ENCODE results near the gene SHROOM1. TPM values are rescaled to one million over a fixed set of nuclear protein-coding genes. Genes with fewer than 3 reads are reported as not detected.

Gene SHROOM1
- total and polyA plus RNA-seq, 2 of the 8 experiments (the other 6 are each of a cell fraction or from before 2014, with no cell fraction given): 3.9 to 5.2 TPM

DNA sequence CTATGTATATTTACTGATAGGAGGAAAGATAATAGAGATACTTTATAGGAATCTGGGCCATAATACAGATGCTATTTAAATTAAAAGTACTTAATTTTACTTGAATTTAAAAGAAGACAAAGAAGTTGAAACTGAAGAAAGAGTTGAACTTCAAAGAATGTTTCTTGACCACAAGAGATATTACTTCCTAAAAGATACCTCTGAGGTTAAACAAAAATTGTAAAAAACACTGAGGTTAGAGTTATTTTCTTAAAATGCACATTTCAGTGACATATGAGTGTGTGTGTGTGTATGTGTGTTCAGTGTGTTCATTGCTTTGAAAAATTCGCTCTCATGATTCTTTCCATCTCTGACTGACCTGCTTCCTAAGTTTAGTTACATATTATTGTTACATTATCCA, 49.9 kb downstream of the SHROOM1 start (continued):
- TF ChIP-seq, protein P1, sequence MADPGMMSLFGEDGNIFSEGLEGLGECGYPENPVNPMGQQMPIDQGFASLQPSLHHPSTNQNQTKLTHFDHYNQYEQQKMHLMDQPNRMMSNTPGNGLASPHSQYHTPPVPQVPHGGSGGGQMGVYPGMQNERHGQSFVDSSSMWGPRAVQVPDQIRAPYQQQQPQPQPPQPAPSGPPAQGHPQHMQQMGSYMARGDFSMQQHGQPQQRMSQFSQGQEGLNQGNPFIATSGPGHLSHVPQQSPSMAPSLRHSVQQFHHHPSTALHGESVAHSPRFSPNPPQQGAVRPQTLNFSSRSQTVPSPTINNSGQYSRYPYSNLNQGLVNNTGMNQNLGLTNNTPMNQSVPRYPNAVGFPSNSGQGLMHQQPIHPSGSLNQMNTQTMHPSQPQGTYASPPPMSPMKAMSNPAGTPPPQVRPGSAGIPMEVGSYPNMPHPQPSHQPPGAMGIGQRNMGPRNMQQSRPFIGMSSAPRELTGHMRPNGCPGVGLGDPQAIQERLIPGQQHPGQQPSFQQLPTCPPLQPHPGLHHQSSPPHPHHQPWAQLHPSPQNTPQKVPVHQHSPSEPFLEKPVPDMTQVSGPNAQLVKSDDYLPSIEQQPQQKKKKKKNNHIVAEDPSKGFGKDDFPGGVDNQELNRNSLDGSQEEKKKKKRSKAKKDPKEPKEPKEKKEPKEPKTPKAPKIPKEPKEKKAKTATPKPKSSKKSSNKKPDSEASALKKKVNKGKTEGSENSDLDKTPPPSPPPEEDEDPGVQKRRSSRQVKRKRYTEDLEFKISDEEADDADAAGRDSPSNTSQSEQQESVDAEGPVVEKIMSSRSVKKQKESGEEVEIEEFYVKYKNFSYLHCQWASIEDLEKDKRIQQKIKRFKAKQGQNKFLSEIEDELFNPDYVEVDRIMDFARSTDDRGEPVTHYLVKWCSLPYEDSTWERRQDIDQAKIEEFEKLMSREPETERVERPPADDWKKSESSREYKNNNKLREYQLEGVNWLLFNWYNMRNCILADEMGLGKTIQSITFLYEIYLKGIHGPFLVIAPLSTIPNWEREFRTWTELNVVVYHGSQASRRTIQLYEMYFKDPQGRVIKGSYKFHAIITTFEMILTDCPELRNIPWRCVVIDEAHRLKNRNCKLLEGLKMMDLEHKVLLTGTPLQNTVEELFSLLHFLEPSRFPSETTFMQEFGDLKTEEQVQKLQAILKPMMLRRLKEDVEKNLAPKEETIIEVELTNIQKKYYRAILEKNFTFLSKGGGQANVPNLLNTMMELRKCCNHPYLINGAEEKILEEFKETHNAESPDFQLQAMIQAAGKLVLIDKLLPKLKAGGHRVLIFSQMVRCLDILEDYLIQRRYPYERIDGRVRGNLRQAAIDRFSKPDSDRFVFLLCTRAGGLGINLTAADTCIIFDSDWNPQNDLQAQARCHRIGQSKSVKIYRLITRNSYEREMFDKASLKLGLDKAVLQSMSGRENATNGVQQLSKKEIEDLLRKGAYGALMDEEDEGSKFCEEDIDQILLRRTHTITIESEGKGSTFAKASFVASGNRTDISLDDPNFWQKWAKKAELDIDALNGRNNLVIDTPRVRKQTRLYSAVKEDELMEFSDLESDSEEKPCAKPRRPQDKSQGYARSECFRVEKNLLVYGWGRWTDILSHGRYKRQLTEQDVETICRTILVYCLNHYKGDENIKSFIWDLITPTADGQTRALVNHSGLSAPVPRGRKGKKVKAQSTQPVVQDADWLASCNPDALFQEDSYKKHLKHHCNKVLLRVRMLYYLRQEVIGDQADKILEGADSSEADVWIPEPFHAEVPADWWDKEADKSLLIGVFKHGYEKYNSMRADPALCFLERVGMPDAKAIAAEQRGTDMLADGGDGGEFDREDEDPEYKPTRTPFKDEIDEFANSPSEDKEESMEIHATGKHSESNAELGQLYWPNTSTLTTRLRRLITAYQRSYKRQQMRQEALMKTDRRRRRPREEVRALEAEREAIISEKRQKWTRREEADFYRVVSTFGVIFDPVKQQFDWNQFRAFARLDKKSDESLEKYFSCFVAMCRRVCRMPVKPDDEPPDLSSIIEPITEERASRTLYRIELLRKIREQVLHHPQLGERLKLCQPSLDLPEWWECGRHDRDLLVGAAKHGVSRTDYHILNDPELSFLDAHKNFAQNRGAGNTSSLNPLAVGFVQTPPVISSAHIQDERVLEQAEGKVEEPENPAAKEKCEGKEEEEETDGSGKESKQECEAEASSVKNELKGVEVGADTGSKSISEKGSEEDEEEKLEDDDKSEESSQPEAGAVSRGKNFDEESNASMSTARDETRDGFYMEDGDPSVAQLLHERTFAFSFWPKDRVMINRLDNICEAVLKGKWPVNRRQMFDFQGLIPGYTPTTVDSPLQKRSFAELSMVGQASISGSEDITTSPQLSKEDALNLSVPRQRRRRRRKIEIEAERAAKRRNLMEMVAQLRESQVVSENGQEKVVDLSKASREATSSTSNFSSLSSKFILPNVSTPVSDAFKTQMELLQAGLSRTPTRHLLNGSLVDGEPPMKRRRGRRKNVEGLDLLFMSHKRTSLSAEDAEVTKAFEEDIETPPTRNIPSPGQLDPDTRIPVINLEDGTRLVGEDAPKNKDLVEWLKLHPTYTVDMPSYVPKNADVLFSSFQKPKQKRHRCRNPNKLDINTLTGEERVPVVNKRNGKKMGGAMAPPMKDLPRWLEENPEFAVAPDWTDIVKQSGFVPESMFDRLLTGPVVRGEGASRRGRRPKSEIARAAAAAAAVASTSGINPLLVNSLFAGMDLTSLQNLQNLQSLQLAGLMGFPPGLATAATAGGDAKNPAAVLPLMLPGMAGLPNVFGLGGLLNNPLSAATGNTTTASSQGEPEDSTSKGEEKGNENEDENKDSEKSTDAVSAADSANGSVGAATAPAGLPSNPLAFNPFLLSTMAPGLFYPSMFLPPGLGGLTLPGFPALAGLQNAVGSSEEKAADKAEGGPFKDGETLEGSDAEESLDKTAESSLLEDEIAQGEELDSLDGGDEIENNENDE (IDR thresholded peaks at IDR 0.05; ENCODE audit: insufficient replicate concordance, low read length): no peak
- no peak for TF ChIP-seq ZNF274 (IDR thresholded peaks at IDR 0.05; ENCODE audit: borderline replicate concordance, extremely low read depth, low read length)
- TF ChIP-seq SIX5 (IDR thresholded peaks at IDR 0.05; ENCODE audit: low read depth, low read length): no peak
- TF ChIP-seq EZH2 (IDR thresholded peaks at IDR 0.05; ENCODE audit: low read depth, low read length, severe bottlenecking): no peak
- TF ChIP-seq NANOG (IDR thresholded peaks at IDR 0.05; ENCODE audit: insufficient read depth, low read depth, low read length, poor library complexity, severe bottlenecking): no peak
- no peak for TF ChIP-seq RBBP5 (IDR thresholded peaks at IDR 0.05; ENCODE audit: borderline replicate concordance, low read depth, low read length)
- TF ChIP-seq RAD21 (IDR thresholded peaks at IDR 0.05 in 1 of 2, conservative IDR thresholded peaks at IDR 0.05 in 1 of 2; ENCODE audit: low read depth in 2 of 2, low read length in 2 of 2): no peak
- TF ChIP-seq, protein P2, sequence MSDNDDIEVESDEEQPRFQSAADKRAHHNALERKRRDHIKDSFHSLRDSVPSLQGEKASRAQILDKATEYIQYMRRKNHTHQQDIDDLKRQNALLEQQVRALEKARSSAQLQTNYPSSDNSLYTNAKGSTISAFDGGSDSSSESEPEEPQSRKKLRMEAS (IDR thresholded peaks at IDR 0.05): no peak
- TF ChIP-seq, protein P3, sequence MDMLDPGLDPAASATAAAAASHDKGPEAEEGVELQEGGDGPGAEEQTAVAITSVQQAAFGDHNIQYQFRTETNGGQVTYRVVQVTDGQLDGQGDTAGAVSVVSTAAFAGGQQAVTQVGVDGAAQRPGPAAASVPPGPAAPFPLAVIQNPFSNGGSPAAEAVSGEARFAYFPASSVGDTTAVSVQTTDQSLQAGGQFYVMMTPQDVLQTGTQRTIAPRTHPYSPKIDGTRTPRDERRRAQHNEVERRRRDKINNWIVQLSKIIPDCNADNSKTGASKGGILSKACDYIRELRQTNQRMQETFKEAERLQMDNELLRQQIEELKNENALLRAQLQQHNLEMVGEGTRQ (IDR thresholded peaks at IDR 0.05; ENCODE audit: low read length): no peak
- no peak for TF ChIP-seq EGR1 (IDR thresholded peaks at IDR 0.05; ENCODE audit: borderline replicate concordance, low read depth, low read length)

Data from H1 (cell line).